ENCODE results near the gene MRPL43. TPM values are rescaled to one million over a fixed set of nuclear protein-coding genes. Genes with fewer than 3 reads are reported as not detected.
A peak's percentile ranks its signal among the peaks of the same experiment; 100 is the strongest.

The MRPL43 gene
- total RNA-seq, 1 experiment from 2014 or later: 91.6 TPM

- no peak for DNase-seq (ENCODE audit: low spot score)
- in situ Hi-C loops (cut with HindIII; ENCODE audit: low sequenced_read_pairs): no loop called here
Measured at GRCh38 chr10:101006593-101007098, 19.3 kb upstream of the MRPL43 start.

- DNase-seq (ENCODE audit: low spot score): no peak
- in situ Hi-C loops (cut with HindIII; ENCODE audit: low sequenced_read_pairs): no loop called here
Measured at GRCh38 chr10:101005869-101006567, 18.7 kb upstream of the MRPL43 start.

GRCh38 chr10:101005361-101005760 is 18.1 kb upstream of the MRPL43 start:
- in situ Hi-C loops (cut with HindIII; ENCODE audit: low sequenced_read_pairs): no loop called here
- no peak for DNase-seq (ENCODE audit: low spot score)

GRCh38 chr10:101003639-101004206 is 16.4 kb upstream of the MRPL43 start:
- no peak for DNase-seq (ENCODE audit: low spot score)
- in situ Hi-C loops (cut with HindIII; ENCODE audit: low sequenced_read_pairs): no loop called here

- in situ Hi-C loops (cut with HindIII; ENCODE audit: low sequenced_read_pairs): no loop called here
- no peak for DNase-seq (ENCODE audit: low spot score)
Measured at GRCh38 chr10:101002456-101002855, 15.2 kb upstream of the MRPL43 start.

GRCh38 chr10:101001659-101002035 is 14.3 kb upstream of the MRPL43 start:
- no peak for DNase-seq (ENCODE audit: low spot score)
- in situ Hi-C loops (cut with HindIII; ENCODE audit: low sequenced_read_pairs): no loop called here

GRCh38 chr10:101000915-101001658 is 13.8 kb upstream of the MRPL43 start:
- no peak for DNase-seq (ENCODE audit: low spot score)
- in situ Hi-C loops (cut with HindIII; ENCODE audit: low sequenced_read_pairs): no loop called here

GRCh38 chr10:101000127-101000914 is 13.0 kb upstream of the MRPL43 start:
- DNase-seq (ENCODE audit: low spot score): peak; percentile 63
- in situ Hi-C loops (cut with HindIII; ENCODE audit: low sequenced_read_pairs): no loop called here

GRCh38 chr10:100999742-101000126 is 12.4 kb upstream of the MRPL43 start, which contains the start of gene LZTS2:
Gene LZTS2 (plus strand): TSS chr10:100999808. CDS start chr10:101002539, 2,731 bp downstream.
- in situ Hi-C loops (cut with HindIII; ENCODE audit: low sequenced_read_pairs): no loop called here
- DNase-seq (ENCODE audit: low spot score): no peak

- DNase-seq (ENCODE audit: low spot score): peak; percentile 74
- in situ Hi-C loops (cut with HindIII; ENCODE audit: low sequenced_read_pairs): no loop called here
Measured at GRCh38 chr10:100998991-100999741, 11.9 kb upstream of the MRPL43 start.

GRCh38 chr10:100998183-100998990 is 11.1 kb upstream of the MRPL43 start:
- peak; percentile 86 for DNase-seq (ENCODE audit: low spot score)
- in situ Hi-C loops (cut with HindIII; ENCODE audit: low sequenced_read_pairs): no loop called here

GRCh38 chr10:100997360-100998182 is 10.3 kb upstream of the MRPL43 start:
- in situ Hi-C loops (cut with HindIII; ENCODE audit: low sequenced_read_pairs): no loop called here
- peak; percentile 66 for DNase-seq (ENCODE audit: low spot score)

GRCh38 chr10:100996678-100997359 is 9.5 kb upstream of the MRPL43 start:
- DNase-seq (ENCODE audit: low spot score): no peak
- in situ Hi-C loops (cut with HindIII; ENCODE audit: low sequenced_read_pairs): no loop called here

GRCh38 chr10:100995181-100995580 is 7.9 kb upstream of the MRPL43 start:
- in situ Hi-C loops (cut with HindIII; ENCODE audit: low sequenced_read_pairs): no loop called here
- DNase-seq (ENCODE audit: low spot score): no peak

GRCh38 chr10:100993986-100994708 is 6.8 kb upstream of the MRPL43 start:
- DNase-seq (ENCODE audit: low spot score): peak; percentile 69
- in situ Hi-C loops (cut with HindIII; ENCODE audit: low sequenced_read_pairs): no loop called here

- DNase-seq (ENCODE audit: low spot score): no peak
- in situ Hi-C loops (cut with HindIII; ENCODE audit: low sequenced_read_pairs): no loop called here
Measured at GRCh38 chr10:100989088-100989487, 1.8 kb upstream of the MRPL43 start.

All from G401 (cell line).